Brain microvascular endothelial cell (primary cell): ENCODE measurements around the gene PYROXD2.

ENCODE experiments used
- DNase-seq: peaks from one replicate; pipeline ENCODE4 v3.0.0-alpha.2; 2020
- H3K27ac ChIP-seq: fragments of 250-450 bp; sonication (Bioruptor Pico); 2 replicates; pipeline ENCODE4 v1.5.1; 2020; ENCODE audit warnings: mild to moderate bottlenecking, moderate library complexity
- H3K27me3 ChIP-seq: fragments of 250-450 bp; sonication (Bioruptor Pico); replicated peaks from 2 replicates; pipeline ENCODE4 v1.5.1; 2020; ENCODE audit warnings: mild to moderate bottlenecking
- H3K36me3 ChIP-seq: fragments of 250-450 bp; sonication (Bioruptor Pico); replicated peaks from 2 replicates; pipeline ENCODE4 v1.5.1; 2020; ENCODE audit warnings: mild to moderate bottlenecking
- H3K4me3 ChIP-seq: 2 replicates; pipeline ENCODE4 v1.5.1; 2011; ENCODE audit warnings: low read depth, mild to moderate bottlenecking, control low read depth, low read length, moderate library complexity
- in situ Hi-C: cut with HindIII; loops from 2 replicates; pipeline ENCODE4 v1.10.0; 2017; ENCODE audit warnings: low sequenced_read_pairs, low pct_ligation_motif_present
- TF ChIP-seq, protein P1 (sequence below): IDR thresholded peaks from 2 replicates; pipeline ENCODE4 v1.5.1; 2011; ENCODE audit warnings: low read depth, mild to moderate bottlenecking, moderate library complexity, low read length, control low read depth, inconsistent platforms; ENCODE audit errors: missing control alignments

Gene PYROXD2

DNA sequence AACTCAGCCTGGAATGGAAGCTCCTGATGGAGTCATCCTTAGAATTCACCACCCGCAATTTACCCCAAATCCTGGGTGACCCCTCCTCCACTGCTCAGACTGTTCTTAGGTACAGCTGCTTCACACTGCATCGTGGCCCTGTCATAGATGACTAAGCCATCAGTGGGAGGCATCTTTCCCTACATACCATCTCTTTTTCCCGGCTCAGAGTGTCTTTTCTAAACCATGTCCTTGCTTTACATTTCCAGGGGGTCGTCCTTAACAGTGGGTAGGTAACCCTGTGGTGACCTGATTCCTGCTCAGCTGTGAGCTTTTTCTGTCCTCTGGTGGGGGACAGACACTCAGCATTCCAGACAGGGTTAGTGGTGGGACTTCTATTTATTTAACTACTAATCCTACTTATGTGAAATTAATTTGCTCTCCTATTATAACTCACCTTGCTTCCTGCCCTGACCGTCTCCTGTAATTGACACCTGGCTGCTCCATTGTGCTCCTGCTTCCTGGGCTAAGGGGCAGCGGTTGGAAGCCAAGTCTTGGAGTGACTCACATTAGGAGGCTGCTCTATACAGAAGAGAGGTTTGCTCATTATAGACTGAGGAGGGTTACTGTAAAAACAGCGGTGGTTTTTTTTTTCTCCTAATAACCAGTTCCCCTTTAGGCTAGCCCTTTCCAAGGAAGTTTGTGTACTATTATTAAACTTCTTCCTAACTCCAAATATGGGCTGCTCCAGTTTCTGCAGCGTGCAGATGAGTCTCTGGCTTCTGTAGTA is 40.6 kb downstream of the PYROXD2 start:
- no peaks in the 10 kb centered on the region for H3K27me3 ChIP-seq
- no peak overlapping the region for H3K4me3 ChIP-seq
- H3K36me3 ChIP-seq = no peaks in the 10 kb centered on the region
- peak overlapping the region; percentile 64 for H3K27ac ChIP-seq
- TF ChIP-seq, protein P1, sequence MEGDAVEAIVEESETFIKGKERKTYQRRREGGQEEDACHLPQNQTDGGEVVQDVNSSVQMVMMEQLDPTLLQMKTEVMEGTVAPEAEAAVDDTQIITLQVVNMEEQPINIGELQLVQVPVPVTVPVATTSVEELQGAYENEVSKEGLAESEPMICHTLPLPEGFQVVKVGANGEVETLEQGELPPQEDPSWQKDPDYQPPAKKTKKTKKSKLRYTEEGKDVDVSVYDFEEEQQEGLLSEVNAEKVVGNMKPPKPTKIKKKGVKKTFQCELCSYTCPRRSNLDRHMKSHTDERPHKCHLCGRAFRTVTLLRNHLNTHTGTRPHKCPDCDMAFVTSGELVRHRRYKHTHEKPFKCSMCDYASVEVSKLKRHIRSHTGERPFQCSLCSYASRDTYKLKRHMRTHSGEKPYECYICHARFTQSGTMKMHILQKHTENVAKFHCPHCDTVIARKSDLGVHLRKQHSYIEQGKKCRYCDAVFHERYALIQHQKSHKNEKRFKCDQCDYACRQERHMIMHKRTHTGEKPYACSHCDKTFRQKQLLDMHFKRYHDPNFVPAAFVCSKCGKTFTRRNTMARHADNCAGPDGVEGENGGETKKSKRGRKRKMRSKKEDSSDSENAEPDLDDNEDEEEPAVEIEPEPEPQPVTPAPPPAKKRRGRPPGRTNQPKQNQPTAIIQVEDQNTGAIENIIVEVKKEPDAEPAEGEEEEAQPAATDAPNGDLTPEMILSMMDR = no peak
- DNase-seq = peak; percentile 67
- in situ Hi-C loops = no loop called here

DNA sequence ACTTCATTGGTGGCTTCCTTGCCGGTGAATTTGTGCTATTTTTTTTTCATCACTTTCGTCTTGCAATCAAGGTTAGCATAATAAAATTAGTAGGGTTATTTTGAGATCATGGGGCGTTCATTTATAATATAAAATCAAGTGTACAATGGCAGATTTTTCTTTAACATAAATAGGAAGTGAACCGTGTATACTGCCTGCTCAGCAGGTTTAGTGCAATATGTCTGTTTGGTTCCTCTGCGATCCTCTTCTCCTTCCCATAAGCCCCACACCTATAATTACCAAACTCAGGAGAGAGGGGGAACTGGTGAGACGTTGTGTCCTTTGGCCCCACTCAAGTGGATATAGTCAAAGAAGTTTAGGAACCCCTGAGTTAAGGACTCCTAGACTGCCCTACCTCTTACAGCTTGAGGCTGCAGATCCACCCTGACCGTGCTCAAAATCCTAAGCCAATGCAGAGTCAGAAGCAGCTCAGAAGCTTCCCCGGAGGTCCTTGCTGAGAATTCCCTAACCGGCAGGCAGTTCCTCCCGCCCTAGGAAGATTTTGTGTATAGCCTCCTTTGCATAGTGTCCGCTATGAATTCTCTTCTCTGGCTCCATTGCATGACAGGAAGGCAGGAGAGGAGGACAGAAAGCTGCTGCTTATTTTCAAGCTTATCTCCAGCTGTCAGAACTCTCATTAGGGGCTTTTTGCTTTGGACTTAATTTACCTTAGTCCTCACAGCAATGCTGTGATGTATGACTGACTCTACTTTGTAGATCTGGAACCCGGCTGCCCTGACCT is 41.5 kb downstream of the PYROXD2 start:
- Histone ChIP-seq H3K27ac (no peak overlapping the region), H3K27me3 (no peaks in the 10 kb centered on the region), H3K36me3 (no peaks in the 10 kb centered on the region), H3K4me3 (no peak overlapping the region)
- in situ Hi-C loops = no loop called here
- no peak for DNase-seq
- TF ChIP-seq, protein P1 = no peak

DNA sequence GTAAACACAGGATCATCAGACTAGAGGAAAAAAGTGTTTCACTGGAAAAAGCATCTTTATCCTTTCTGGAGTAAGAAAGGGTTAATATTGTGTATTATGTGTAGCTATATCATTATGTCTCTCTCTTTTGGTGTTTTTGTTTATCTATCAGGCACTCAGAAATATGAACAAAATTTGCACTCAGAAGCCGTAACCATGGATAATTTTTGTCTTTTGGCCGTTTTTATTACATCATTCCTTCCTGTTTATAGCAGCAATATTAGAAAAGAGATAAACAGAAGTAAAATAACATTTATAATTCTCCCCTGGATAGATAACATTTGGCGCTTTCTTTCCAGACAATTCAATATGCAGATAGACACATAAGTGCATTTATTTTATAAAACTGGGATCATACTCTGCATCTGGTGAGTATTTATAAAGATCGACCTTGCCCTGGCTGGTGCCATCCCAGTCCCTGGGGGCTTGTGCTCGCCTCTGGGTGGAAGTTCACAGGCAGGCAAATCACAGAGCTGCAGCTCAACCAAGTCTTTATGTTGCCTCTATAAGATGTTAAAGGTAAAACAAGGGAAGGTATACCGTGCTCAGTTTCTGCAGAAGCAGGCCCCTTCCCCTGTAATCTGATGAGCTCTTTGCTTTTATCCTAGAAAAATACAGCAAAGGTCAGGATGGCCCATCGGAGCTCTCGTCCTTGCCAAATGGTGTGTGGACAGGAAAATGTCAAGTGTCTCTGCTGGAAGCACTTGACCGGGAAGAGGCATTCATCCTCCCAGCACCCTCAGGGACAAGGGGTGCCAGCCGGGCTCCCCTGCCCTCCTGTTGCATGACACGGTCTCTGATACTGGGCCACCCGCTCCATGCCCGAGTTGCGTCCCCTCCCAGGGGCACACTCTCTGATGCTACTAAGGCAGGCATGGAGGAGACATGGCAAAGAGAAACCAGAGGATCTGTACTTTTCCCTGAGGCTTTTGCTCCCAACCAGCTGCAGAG is 43.9 kb downstream of the PYROXD2 start:
- no peak overlapping the region for H3K4me3 ChIP-seq
- TF ChIP-seq, protein P1 = no peak
- no peaks in the 10 kb centered on the region for H3K36me3 ChIP-seq
- no peak for DNase-seq
- in situ Hi-C loops = no loop called here
- H3K27me3 ChIP-seq = no peaks in the 10 kb centered on the region
- no peak overlapping the region for H3K27ac ChIP-seq

DNA sequence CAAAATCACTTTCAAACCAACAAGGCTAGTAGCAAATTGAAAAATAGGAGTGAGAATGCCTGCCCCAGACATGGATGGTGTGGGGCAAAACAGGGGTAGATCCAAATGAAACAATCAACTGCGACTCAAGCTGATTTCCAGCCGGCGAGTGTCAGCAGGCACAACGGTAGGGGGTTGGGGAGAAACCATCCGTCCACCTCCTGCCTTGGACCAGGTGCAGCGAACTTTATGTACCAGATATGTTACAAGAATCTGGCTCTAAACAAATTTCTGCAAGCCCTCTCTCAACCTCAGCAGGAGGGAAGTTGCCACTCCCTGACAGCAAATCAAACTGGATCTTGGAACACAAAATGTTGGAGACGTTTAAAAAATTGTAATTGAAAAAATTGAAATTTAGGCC is 45.2 kb downstream of the PYROXD2 start:
- H3K4me3 ChIP-seq = no peak overlapping the region
- H3K27me3 ChIP-seq = no peaks in the 10 kb centered on the region
- TF ChIP-seq, protein P1 = no peak
- no peak for DNase-seq
- no peak overlapping the region for H3K27ac ChIP-seq
- H3K36me3 ChIP-seq = no peaks in the 10 kb centered on the region
- in situ Hi-C loops = no loop called here

DNA sequence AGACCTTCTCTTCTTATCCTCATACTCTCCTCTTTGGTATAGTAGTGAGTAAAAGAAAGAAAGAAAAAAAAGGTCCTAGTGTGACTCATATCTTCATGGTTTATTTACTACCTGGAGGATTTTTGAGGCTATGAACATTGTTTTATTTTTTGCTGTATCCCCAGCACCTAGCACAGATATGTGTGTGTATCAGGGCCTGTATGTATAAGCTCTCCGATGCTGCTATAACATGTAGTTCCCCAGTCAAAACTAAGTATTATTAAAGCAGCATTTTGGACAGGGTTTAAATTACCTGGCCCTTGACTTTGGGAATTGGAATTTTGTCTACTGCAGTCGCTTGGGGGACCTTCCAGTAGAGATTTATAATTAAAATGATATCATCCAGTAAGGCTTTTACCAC is 46.3 kb downstream of the PYROXD2 start:
- TF ChIP-seq, protein P1 = no peak
- DNase-seq = no peak
- no peaks in the 10 kb centered on the region for H3K27me3 ChIP-seq
- no peak overlapping the region for H3K27ac ChIP-seq
- in situ Hi-C loops = no loop called here
- H3K36me3 ChIP-seq = no peaks in the 10 kb centered on the region
- H3K4me3 ChIP-seq = no peak overlapping the region
